Ishikawa (cell line): ENCODE data around the gene FADS1.

Source experiments
- CEBPB ChIP-seq: IDR thresholded peaks from 2 replicates; pipeline ENCODE4 v1.6.1; 2012
- CREB1 ChIP-seq: IDR thresholded peaks from 2 replicates; pipeline ENCODE4 v1.6.1; 2012; ENCODE audit warnings: low read depth
- EGR1 ChIP-seq: IDR thresholded peaks from 2 replicates; pipeline ENCODE4 v1.6.1; 2012
- EP300 ChIP-seq: IDR thresholded peaks from 2 replicates; pipeline ENCODE4 v1.6.1; 2012; ENCODE audit warnings: borderline replicate concordance
- FOXM1 ChIP-seq: IDR thresholded peaks from 2 replicates; pipeline ENCODE4 v1.6.1; 2012; ENCODE audit warnings: low read depth, borderline replicate concordance
- MAX ChIP-seq: IDR thresholded peaks from 2 replicates; pipeline ENCODE4 v1.6.1; 2012
- NFIC ChIP-seq: IDR thresholded peaks from 2 replicates; pipeline ENCODE4 v1.6.1; 2012
- RAD21 ChIP-seq: IDR thresholded peaks from 2 replicates; pipeline ENCODE4 v1.6.1; 2012; ENCODE audit warnings: low read depth
- TAF1 ChIP-seq: IDR thresholded peaks from 2 replicates; pipeline ENCODE4 v1.6.1; 2012; ENCODE audit warnings: low read depth, mild to moderate bottlenecking
- TCF12 ChIP-seq: IDR thresholded peaks from 2 replicates; pipeline ENCODE4 v1.6.1; 2012; ENCODE audit warnings: low read depth
- TEAD4 ChIP-seq: IDR thresholded peaks from 2 replicates; pipeline ENCODE4 v1.6.1; 2012
- YY1 ChIP-seq: IDR thresholded peaks from 2 replicates; pipeline ENCODE4 v1.6.1; 2012; ENCODE audit warnings: low read depth
- ZBTB7A ChIP-seq: IDR thresholded peaks from 2 replicates; pipeline ENCODE4 v1.6.1; 2012; ENCODE audit warnings: low read depth
- TF ChIP-seq, protein P1 (sequence below): IDR thresholded peaks from 2 replicates; pipeline ENCODE4 v1.6.1; 2012
- TF ChIP-seq, protein P2 (sequence below): IDR thresholded peaks from 2 replicates; pipeline ENCODE4 v1.6.1; 2012; ENCODE audit warnings: low read depth, mild to moderate bottlenecking

FADS1 gene

DNA sequence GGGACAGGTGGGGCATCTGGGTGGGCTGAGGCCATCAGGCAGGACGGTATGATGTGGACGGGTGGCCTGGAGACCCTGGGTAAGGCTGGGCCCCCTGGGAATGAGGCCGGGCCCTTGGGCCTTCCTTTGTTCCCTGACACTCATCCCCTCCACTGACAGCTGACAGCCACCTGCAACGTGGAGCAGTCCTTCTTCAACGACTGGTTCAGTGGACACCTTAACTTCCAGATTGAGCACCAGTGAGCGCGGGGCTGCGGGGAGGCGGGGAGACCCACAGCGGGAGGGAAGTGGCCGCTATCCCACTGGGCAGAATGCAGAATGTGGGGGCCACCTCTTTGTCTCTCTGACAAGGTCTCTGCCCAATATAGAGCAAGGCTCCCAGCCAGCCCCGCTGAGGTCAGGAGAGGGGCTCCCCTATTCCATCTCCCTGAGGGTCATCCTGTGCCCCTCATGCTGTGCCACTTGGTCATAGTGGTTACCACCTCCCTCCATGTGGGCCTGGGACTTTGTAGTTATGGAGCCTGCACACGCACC is 46.8 kb upstream of the FADS1 start:
- TF ChIP-seq MAX (no peak), TCF12 (no peak), NFIC (no peak), CEBPB (no peak), EP300 (no peak), YY1 (no peak), ZBTB7A (no peak), TEAD4 (no peak), TAF1 (no peak)

DNA sequence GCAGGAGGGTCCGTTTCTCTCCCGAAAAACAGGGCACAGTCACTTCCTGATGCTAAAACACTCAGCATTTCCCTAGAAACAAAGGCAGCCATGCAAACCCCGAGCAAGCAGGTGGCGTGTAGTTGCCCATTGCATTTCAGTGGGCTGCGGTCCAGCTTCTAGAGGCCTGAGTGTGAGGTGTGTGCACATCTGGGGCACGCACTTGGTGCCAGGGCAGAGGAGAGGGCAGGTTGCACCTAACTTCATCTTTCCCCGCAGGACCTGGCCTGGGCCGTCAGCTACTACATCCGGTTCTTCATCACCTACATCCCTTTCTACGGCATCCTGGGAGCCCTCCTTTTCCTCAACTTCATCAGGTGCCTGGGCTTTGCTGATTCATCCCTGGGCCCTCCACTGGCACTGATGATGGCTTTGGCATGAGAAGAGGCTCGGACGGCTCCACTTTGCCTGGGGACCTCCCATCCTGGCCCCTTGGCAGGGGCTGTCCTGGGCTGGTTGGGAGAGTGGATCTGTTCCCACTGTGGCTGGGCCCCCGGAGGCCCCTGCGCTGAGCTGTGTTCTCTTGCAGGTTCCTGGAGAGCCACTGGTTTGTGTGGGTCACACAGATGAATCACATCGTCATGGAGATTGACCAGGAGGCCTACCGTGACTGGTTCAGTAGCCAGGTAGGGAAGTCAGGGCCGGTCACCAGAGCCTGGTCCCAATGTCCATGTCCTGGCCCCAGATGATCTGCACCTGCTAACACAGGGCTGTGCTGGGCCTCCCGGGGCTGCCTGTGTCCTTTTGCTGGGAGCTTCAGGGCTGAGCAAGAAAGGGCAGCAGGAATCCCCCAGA is 46.1 kb upstream of the FADS1 start:
- TF ChIP-seq, protein P1, sequence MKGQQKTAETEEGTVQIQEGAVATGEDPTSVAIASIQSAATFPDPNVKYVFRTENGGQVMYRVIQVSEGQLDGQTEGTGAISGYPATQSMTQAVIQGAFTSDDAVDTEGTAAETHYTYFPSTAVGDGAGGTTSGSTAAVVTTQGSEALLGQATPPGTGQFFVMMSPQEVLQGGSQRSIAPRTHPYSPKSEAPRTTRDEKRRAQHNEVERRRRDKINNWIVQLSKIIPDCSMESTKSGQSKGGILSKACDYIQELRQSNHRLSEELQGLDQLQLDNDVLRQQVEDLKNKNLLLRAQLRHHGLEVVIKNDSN = no peak
- TF ChIP-seq TEAD4 = no peak
- no peak for TF ChIP-seq MAX
- no peak for TF ChIP-seq RAD21
- TF ChIP-seq EGR1 = no peak
- no peak for TF ChIP-seq FOXM1
- no peak for TF ChIP-seq TCF12
- TF ChIP-seq, protein P2, sequence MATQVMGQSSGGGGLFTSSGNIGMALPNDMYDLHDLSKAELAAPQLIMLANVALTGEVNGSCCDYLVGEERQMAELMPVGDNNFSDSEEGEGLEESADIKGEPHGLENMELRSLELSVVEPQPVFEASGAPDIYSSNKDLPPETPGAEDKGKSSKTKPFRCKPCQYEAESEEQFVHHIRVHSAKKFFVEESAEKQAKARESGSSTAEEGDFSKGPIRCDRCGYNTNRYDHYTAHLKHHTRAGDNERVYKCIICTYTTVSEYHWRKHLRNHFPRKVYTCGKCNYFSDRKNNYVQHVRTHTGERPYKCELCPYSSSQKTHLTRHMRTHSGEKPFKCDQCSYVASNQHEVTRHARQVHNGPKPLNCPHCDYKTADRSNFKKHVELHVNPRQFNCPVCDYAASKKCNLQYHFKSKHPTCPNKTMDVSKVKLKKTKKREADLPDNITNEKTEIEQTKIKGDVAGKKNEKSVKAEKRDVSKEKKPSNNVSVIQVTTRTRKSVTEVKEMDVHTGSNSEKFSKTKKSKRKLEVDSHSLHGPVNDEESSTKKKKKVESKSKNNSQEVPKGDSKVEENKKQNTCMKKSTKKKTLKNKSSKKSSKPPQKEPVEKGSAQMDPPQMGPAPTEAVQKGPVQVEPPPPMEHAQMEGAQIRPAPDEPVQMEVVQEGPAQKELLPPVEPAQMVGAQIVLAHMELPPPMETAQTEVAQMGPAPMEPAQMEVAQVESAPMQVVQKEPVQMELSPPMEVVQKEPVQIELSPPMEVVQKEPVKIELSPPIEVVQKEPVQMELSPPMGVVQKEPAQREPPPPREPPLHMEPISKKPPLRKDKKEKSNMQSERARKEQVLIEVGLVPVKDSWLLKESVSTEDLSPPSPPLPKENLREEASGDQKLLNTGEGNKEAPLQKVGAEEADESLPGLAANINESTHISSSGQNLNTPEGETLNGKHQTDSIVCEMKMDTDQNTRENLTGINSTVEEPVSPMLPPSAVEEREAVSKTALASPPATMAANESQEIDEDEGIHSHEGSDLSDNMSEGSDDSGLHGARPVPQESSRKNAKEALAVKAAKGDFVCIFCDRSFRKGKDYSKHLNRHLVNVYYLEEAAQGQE = no peak
- TF ChIP-seq CEBPB = no peak
- no peak for TF ChIP-seq CREB1

- TF ChIP-seq EP300 (no peak), RAD21 (no peak), TEAD4 (no peak), MAX (no peak), CREB1 (no peak), EGR1 (no peak), TAF1 (no peak), YY1 (no peak), TCF12 (no peak), NFIC (no peak), CEBPB (no peak), FOXM1 (no peak)
- TF ChIP-seq, protein P2 = no peak
- TF ChIP-seq, protein P1 = no peak
These were observed 44.8 kb upstream of the FADS1 start for GRCh38 chr11:61861634-61862033.

DNA sequence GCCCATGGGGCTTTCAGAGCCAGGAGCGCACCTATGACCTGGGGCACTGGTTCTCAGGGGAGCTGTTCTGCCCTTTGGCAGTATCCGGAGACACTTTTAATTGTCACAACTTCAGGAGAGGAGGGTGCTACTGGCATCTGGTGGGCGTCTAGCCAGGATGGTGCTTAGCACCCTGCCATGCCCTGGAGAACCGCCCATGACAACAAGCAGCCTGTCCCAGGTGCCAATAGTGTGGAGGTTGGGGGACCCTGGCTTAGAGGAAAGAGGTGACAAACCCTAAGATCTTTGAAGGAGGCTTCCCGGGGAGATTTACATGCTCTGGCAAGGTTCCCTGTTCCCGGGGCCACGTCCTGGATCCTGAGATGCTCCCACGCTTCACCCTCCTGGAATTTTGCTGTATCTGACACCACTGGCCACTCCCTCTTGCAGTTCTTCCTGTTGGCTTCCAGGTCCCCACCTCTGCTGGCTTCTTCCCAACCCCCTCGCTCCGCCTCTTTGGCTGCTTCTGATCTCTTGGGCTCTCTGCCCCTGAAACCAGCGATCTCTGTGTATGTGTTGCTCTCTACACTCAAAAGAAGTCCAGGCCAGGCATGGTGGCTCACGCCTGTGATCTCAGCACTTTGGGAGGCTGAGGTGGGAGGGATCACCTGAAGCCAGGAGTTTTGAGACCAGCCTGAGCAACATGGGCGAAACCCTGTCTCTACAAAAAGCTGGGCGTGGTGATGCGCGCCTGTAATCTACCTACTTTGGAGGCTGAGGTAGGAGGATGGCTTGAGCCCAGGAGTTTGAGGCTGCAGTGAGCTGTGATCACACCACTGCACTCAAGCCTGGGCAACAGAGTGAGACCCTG is 43.5 kb upstream of the FADS1 start:
- TF ChIP-seq EGR1 (no peak), NFIC (0 out of 2 replicates have a peak, but pooled peaks have one; percentile 16), RAD21 (no peak), TEAD4 (peak; percentile 29; the same call in 1 of the 2 replicates), MAX (no peak), ZBTB7A (no peak), CREB1 (no peak), YY1 (no peak), FOXM1 (no peak), CEBPB (no peak), TAF1 (no peak), EP300 (no peak), TCF12 (no peak)
- TF ChIP-seq, protein P1 = no peak
- TF ChIP-seq, protein P2 = no peak
